Small intestine (tissue), 7 donors: Measurements from ENCODE around the gene KANK4. TPM values are rescaled to one million over a fixed set of nuclear protein-coding genes. Genes with fewer than 3 reads are reported as not detected.

Source experiments
- DNase-seq, 2 donors: peaks; one replicate each; pipeline versions ENCODE4 v3.0.0 to v3.0.0-alpha.2; 2013
- FAIRE-seq: peaks from 2 replicates; lab custom pipeline; 2012; peaks lifted over from hg19 to GRCh38; lab: Jason Lieb, UNC
- H3K27ac ChIP-seq, 3 donors: one replicate each; pipeline ENCODE4 v1.5.1; 2013; ENCODE audit warnings: low read length in 2 of 3, mild to moderate bottlenecking in 2 of 3, control low read depth in 1 of 3, inconsistent platforms in 1 of 3, low read depth in 1 of 3, moderate library complexity in 1 of 3
- H3K27me3 ChIP-seq, 3 donors: one replicate each; pipeline ENCODE4 v1.6.1; 2013; ENCODE audit warnings: low read length in 3 of 3, inconsistent platforms in 1 of 3; ENCODE audit not compliant: control insufficient read depth in 3 of 3, insufficient read depth in 3 of 3
- H3K36me3 ChIP-seq, 3 donors: one replicate each; pipeline ENCODE4 v1.6.1; 2013; ENCODE audit warnings: low read length in 3 of 3, inconsistent platforms in 1 of 3, low read depth in 1 of 3, mild to moderate bottlenecking in 1 of 3, moderate library complexity in 1 of 3; ENCODE audit not compliant: control insufficient read depth in 3 of 3, insufficient read depth in 2 of 3
- H3K4me1 ChIP-seq, 3 donors: one replicate each; pipeline ENCODE4 v1.6.1; 2013; ENCODE audit warnings: low read length in 2 of 3, inconsistent platforms in 1 of 3, low read depth in 1 of 3, mild to moderate bottlenecking in 1 of 3, moderate library complexity in 1 of 3; ENCODE audit not compliant: control insufficient read depth in 3 of 3, insufficient read depth in 2 of 3
- H3K4me3 ChIP-seq, 3 donors: one replicate each; pipeline ENCODE4 v1.5.1; 2013; ENCODE audit warnings: low read length in 3 of 3, control low read depth in 1 of 3, inconsistent platforms in 1 of 3, low read depth in 1 of 3, mild to moderate bottlenecking in 1 of 3, moderate library complexity in 1 of 3
- H3K9me3 ChIP-seq, 2 donors: one replicate each; pipeline ENCODE4 v1.6.1; 2013; ENCODE audit warnings: low read depth in 1 of 2, low read length in 1 of 2; ENCODE audit not compliant: control insufficient read depth in 2 of 2, insufficient read depth in 1 of 2
- WGBS, 3 donors: extraction: QIAGEN DNeasy Blood & Tissue Kit; methylation state at CpG; one replicate each; pipeline ENCODE4 v1.1.7; 2013; 5-methylcytosine and 5-hydroxymethylcytosine counted together
- polyA plus RNA-seq, 4 donors: library from polyadenylated mRNA; stranded (reverse) in 3 of 4; unstranded in 1 of 4; fragments of 200-250 nt in 3 of 4; fragments of 120-200 nt in 1 of 4; gene quantifications; one replicate each; pipeline versions ENCODE4 v1.2.1 to v1.2.3, GENCODE V29; 2013
- donor health status: healthy with polysubstance abuse.
- donor health status: control.
- donor health status: control.
- donor health status: Bipolar disorder and iron deficiency.
- donor health status: healthy.

Gene KANK4
- polyA plus RNA-seq, 4 donors, result 0.43 to 1.4 TPM; not detected in 2

DNA sequence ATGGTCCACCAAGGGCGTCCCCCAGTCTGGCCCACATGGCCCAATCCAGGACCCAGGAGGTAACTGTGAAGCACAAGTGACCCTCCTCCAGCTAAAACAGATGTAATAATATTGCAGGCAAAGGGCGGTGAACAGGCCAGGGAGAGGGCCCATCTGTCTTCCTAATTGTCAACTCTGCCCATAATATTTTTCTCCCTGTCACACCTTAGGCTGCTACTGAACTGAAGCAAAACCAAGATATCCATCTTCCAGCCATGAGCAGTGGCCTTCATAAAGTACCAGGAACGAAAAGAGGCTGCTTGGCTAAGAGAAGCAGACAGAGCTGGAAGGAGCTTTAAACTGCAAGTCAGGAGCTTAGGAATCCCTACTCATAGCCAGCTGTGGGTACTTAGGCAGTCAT is 3.1 kb downstream of the KANK4 start:
- H3K4me1 ChIP-seq, result peaks cover 0 to 9% (median 0%) of the 10 kb centered on the region in 3 donors
- H3K9me3 ChIP-seq, result peaks cover 0 to 4% of the 10 kb centered on the region in 2 donors
- H3K36me3 ChIP-seq, result no peaks in the 10 kb centered on the region
- peaks cover 4 to 10% (median 9%) of the 10 kb centered on the region in 3 donors for H3K27me3 ChIP-seq
- WGBS, 3 donors, result 75 to 88% (median 81%) methylated on average over 3 of the region's 3 CpGs
- no peak overlapping the region for H3K4me3 ChIP-seq
- no peak overlapping the region for H3K27ac ChIP-seq
- FAIRE-seq (no peak), DNase-seq (no peak)

- Histone ChIP-seq H3K4me3 (no peak overlapping the region), H3K36me3 (no peaks in the 10 kb centered on the region), H3K9me3 (peaks cover 0 to 4% of the 10 kb centered on the region in 2 donors), H3K27me3 (peaks cover 4 to 10% (median 9%) of the 10 kb centered on the region in 3 donors), H3K27ac (no peak overlapping the region), H3K4me1 (peaks cover 0 to 9% (median 0%) of the 10 kb centered on the region in 3 donors)
- DNase-seq (no peak), FAIRE-seq (no peak)
- 78 to 87% (median 81%) methylated on average over 5 of the region's 5 CpGs for WGBS, 3 donors
Observed at GRCh38 chr1:62315387-62315786, 3.8 kb downstream of the KANK4 start.

- peaks cover 0 to 4% of the 10 kb centered on the region in 2 donors for H3K9me3 ChIP-seq
- no peak overlapping the region for H3K27ac ChIP-seq
- peaks cover 0 to 9% (median 0%) of the 10 kb centered on the region in 3 donors for H3K4me1 ChIP-seq
- H3K27me3 ChIP-seq, result peaks cover 4 to 10% (median 9%) of the 10 kb centered on the region in 3 donors
- H3K36me3 ChIP-seq, result no peaks in the 10 kb centered on the region
- no peak for DNase-seq
- H3K4me3 ChIP-seq, result no peak overlapping the region
- FAIRE-seq, result no peak
- WGBS, 3 donors, result 86 to 88% (median 87%) methylated on average over 16 of the region's 16 CpGs
Observed at GRCh38 chr1:62314454-62315350, 4.5 kb downstream of the KANK4 start.

DNA sequence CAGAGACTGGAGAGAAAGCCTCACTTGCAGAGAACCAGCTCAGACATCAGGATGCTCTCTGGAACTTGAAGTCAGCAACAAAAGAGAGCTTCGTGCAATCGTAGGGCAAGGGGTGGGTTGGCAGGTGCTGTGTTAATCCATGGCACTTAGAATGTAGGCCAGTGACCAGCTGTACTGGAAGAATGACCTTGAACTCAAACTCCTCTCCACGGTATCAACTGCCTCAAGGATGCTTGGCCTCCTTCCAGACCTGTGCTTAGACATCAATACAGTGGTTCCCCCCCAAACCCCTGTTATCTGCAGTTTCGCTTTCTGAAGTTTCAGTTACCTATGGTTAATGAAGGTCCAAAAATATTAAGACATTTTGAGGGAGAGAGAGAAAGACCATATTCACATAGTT is 6.5 kb downstream of the KANK4 start:
- no peaks in the 10 kb centered on the region for H3K36me3 ChIP-seq
- FAIRE-seq (no peak), DNase-seq (no peak)
- no peaks in the 10 kb centered on the region for H3K4me1 ChIP-seq
- H3K9me3 ChIP-seq, result peaks cover 0 to 4% of the 10 kb centered on the region in 2 donors
- 36 to 67% (median 38%) methylated on average over 4 of the region's 4 CpGs for WGBS, 3 donors
- H3K4me3 ChIP-seq, result no peak overlapping the region
- no peak overlapping the region for H3K27ac ChIP-seq
- H3K27me3 ChIP-seq, result peaks cover 0 to 5% (median 3%) of the 10 kb centered on the region in 3 donors

- FAIRE-seq, result no peak
- no peaks in the 10 kb centered on the region for H3K27me3 ChIP-seq
- DNase-seq, result no peak
- WGBS, 3 donors, result 69 to 76% (median 69%) methylated on average over 6 of the region's 6 CpGs
- peaks cover 0 to 4% of the 10 kb centered on the region in 2 donors for H3K9me3 ChIP-seq
- no peak overlapping the region for H3K4me3 ChIP-seq
- no peaks in the 10 kb centered on the region for H3K4me1 ChIP-seq
- H3K27ac ChIP-seq, result no peak overlapping the region
- no peaks in the 10 kb centered on the region for H3K36me3 ChIP-seq
Observed at GRCh38 chr1:62311473-62311943, 7.7 kb downstream of the KANK4 start.

GRCh38 chr1:62309906-62310305 is 9.3 kb downstream of the KANK4 start:
- no peak overlapping the region for H3K27ac ChIP-seq
- no peak overlapping the region for H3K4me3 ChIP-seq
- H3K27me3 ChIP-seq, result no peaks in the 10 kb centered on the region
- FAIRE-seq (no peak), DNase-seq (no peak)
- H3K9me3 ChIP-seq, result peaks cover 0 to 4% of the 10 kb centered on the region in 2 donors
- H3K36me3 ChIP-seq, result no peaks in the 10 kb centered on the region
- no peaks in the 10 kb centered on the region for H3K4me1 ChIP-seq
- 66 to 84% (median 80%) methylated on average over 7 of the region's 7 CpGs for WGBS, 3 donors

- Histone ChIP-seq H3K9me3 (peaks cover 0 to 4% of the 10 kb centered on the region in 2 donors), H3K4me1 (no peaks in the 10 kb centered on the region), H3K4me3 (no peak overlapping the region), H3K27me3 (no peaks in the 10 kb centered on the region), H3K27ac (no peak overlapping the region), H3K36me3 (no peaks in the 10 kb centered on the region)
- FAIRE-seq, result no peak
- 67 to 74% (median 69%) methylated on average over 3 of the region's 3 CpGs for WGBS, 3 donors
- no peak for DNase-seq
Observed at GRCh38 chr1:62308606-62309005, 10.6 kb downstream of the KANK4 start.

DNA sequence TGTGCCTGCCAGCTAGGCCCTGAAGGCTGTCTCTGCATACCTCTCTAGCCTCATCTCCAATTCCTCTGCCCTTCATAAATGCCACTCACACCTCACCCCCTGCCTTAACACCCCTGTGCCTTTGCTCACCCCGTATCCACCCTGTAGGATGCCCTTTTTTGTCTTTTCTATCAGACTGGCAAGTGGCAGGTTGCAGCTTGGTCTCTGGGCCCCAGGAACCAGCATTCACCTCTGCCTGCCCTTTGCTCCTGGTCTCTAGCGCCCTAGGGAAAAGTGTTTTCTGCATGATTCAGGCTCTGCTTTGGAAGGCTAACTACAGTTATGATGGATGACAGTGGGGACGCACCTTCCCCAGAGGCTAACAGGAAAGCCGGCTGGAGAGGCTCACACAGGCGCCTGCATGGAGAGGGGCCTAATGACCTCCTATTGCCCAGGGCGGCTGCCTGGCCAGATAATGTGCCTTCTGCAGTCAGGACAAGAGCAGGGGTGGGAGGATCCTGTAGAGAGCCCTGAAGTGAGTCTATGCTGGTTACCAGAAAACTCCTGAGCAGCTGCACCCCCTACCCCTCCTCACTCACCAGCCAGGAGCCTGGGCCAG is 11.2 kb downstream of the KANK4 start:
- 74 to 83% (median 82%) methylated on average over 6 of the region's 6 CpGs for whole genome bisulfite sequencing, 3 donors
- no peak for DNase-seq
- H3K9me3 ChIP-seq, result peaks cover 0 to 4% of the 10 kb centered on the region in 2 donors
- no peak overlapping the region for H3K27ac ChIP-seq
- H3K36me3 ChIP-seq, result no peaks in the 10 kb centered on the region
- no peaks in the 10 kb centered on the region for H3K27me3 ChIP-seq
- no peak for FAIRE-seq
- no peaks in the 10 kb centered on the region for H3K4me1 ChIP-seq
- H3K4me3 ChIP-seq, result no peak overlapping the region
